Stimulated activated CD4-positive, alpha-beta T cell treated with anti-CD3 and anti-CD28 coated beads, Interleukin-1b, Interleukin-23, amount 100 ng/mL, for 24 hours (primary cell): Measurements from ENCODE around the gene FOXN1.
A peak's percentile ranks its signal among the peaks of the same experiment; 100 is the strongest.

Source experiments
- DNase-seq, 4 experiments: peaks; one replicate each; pipeline ENCODE4 v3.0.0-alpha.2; 2020; ENCODE audit warnings: low read depth in 4 of 4, low spot score in 1 of 4

FOXN1 gene

DNA sequence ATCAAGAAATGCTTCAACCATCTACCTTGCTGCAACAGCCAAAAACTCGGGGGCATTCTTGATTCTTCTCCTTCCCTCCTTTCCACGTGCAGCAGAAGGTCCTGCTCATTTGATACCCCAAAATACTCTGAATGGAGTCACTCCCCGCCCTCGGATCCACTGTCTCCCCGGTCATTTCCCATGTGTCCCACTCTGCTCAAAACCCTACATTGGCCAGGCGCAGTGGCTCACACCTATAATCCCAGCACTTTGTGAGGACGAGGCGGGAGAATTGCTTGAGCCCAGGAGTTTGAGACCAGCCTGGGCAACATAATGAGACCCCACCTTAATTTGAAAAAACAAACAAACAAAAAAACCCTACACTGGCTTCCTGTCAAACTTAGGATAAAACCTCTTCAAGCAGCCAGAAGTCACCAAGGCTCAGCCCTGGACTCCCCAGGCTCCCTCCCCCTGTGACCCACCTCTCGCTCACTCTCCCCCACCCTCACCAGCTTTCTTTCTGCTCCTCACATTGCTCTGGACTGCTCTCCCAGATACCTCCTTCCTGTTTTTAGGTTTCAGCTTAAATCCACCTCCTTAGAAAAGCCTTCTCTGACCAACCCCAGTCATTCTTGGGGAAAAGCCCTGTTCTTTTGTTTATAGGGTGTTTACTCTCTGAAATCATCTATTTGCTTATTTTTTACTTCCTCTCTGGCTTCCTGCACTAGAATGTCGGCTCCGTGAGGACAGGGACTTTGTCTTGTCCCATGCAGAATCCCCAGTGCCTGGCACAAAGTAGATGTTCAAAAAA lies 29.9 kb upstream of the FOXN1 start:
- DNase-seq, result no peak

DNA sequence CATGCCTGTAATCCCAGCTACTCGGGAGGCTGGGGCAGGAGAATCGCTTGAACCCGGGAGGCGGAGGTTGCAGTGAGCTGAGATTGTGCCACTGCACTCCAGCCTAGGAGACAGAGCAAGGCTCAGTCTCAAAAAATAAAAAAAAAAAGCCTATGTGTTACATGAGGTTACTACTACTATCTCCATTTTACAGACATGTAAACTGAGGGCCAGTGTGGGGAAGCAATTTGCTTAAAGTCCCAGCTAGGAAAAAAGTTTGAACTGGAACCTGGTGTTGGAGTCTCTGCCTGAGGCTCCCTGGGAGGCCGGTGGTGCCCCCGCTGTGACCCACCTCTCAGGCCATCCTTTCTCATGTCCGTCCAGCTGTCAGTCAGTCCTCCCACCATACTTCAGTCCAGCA lies 28.2 kb upstream of the FOXN1 start:
- DNase-seq, result no peak

DNA sequence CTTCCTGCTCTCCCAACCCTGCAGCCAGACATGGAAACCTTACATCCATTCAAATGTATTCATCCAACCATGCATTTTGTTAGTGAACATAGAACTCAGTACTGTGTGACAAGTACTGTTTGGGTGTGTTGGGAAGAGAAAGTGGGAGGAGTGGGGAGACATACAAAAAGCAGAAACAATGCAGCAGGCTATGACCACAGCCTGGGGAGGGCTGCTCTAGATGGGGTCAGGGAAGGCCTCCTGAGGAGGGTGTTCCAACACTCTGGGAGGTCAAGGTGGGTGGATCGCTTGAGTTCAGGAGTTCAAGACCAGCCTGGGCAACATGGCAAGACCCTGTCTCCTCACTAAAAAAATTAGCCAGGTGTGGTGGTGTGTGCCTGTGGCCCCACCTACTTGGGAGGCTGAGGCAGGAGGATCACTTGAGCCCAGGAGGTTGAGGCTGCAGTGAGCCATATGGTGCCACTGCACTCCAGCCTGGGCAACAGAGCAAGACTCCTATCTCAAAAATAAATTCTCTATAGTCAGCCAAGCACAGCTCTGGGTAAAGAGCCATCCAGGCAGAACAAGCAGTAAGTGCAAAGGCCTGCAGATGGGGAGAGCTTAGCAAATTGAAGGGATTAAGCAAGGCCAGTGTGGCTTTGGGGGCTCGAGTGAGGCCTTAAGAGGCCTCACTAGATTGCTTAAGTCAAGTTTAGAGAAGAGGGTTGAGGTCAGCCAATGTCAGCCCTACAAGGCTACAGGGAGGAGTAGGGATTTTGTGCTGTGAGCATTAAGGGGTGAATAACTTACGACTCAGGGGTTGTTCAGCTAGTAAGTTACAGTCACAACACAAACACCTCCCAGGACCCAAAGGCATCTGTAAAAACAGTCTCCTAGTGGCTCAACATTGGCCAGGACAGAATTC lies 27.2 kb upstream of the FOXN1 start:
- no peak for DNase-seq

DNA sequence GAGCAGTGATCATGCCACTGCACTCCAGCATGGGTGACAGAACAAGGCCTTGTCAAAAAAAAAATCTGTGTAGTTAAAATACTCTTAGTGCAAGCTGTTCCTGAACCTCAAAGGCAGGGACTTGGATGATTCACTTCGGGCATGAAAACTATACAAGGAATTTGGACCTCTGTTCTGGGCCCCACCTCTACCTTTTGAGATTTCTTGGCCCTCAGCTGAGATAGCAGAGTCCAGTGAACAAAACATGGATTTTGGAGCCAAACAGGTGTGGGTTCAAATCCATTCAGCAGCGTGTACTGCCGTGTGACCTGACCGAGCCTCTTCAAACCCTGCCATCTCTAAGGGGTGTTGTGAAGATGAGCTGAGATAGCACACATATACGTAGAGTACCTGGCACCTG lies 25.9 kb upstream of the FOXN1 start:
- no peak for DNase-seq

DNA sequence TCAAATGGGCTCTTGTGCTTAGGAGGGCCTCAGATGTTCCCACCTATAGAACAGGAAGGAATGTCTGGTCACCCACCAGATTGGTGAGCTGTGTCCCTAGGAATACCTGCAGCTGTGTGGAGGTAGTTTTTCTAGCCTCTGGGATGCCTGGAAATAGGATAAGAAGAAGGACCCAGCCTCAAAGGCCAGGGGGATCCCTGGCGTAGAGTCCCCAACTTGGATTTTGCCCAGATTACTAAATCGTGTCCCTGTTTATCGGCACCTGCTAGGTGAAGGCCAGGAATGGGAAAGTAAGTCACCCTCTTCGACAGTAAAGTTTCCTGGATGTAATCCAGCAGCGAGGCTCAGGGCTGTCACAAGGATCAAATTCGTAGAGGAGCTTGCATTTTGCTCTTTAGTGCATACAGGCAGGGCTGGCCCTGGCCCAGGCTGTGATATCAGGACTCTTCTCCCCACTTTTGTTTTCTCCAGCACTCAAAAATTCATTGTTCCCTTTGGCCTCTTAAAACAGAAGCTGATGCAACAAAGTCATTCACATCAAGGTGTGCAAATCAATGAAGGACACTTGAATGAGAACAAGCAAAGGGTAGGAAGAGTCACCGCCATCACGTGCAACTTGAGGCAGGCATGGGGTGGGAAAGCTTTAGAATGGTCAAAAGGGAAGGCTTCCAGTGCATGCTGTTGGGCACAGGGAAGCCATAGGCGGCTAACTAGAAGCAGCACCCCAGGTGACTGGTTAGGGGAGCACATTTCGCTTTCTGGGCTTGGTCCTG lies 25.2 kb upstream of the FOXN1 start:
- no peak for DNase-seq

DNA sequence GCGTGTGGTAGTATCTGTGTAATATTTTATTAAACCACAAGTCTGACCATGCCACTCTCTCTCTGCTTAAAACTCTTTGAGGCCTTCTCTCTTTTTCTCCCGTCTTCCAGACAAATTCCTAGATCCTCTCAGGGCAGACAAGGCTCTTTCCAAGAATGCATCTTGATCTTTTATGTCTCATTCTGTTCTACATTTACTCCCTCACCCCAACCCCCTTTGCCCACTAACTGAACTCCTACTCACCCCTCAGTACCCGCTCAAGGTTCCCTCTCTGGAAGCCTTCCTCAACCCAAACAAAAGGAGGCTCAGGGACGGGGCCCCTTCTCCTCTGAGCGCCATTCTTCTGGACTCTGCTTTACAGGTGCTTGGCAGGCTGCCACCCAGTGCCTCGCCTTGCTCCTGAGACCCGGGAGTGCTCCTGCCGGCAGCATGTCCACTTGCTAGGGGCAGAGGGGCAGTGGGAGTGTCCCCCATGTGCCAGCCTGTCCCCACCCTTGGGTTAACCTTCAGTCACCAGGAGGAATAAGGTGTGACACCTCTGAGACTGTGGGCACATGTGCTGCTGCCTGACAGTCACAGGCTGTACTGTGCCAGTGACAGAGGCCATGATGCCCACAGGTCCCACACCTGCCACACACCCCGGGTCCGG lies 23.5 kb upstream of the FOXN1 start:
- DNase-seq, result no peak

DNA sequence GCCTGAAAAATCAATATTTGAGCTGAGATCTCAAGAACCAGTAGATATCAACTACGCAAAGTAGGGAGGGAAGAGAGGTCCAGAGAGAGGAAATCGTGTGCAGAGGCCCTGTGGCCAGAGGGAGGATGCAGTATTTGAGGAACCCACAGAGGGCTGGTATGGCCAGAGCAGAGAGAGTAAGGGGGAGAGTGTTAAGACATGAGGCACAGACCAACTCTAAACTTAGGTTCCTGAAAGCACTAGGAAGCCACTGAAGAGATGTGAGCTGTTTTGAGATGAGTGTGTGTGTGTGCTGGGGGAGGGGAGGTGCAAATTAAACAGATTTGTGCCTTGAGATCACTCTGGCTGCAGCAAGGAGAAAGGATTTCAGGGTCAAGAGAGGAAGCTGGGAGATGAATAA lies 21.9 kb upstream of the FOXN1 start:
- DNase-seq, result no peak

DNA sequence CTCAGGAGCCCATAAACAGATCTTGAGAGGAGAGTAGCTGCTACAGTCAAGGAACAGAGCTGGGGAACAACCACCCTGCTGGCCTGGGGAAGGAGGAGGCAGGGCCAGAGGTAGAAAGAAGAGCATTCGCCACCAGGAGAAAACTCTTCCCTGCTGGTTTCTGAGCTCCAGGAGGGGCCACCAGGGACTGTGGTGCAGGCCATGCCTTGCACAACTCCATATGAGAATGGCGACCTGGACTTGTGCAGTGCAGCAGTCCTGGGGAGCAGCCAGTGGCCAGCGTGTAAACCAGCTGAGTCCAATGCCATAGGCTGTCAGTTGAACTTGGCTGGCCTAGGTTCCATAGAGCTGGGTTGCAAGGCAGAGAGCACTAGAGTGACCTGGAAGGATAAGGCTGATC lies 21.1 kb upstream of the FOXN1 start:
- DNase-seq, result no peak

DNA sequence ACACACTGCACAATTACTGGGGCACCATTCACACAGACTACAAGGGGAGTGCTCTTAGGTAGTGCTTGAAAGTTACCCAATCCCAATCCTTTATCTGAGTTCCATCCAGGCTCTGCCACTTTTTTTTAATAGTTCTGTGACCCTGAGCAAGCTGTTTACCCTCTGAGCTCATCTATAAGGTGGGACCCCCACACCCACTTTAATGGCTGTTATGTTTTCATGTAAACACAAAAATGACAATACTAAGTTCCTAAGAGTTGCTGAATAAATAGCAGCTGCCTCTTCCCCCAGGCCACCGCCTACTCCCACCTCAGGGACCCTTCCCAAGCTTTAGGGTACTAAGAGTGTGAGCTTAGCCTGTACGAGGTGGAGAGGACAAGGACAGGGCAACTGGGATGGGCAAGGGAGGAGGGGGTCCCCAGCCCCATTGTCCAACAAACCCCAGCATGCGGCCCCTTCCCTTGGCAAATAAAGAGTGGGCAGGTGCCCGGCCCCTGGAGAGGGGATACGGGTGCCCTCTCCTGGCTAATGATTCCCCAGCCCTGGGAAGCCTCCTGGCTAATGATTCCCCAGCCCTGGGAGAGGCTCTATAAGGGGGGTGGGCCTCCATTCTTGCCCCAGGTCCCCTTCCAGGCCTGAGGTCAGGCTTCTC lies 18.1 kb upstream of the FOXN1 start:
- no peak for DNase-seq

DNA sequence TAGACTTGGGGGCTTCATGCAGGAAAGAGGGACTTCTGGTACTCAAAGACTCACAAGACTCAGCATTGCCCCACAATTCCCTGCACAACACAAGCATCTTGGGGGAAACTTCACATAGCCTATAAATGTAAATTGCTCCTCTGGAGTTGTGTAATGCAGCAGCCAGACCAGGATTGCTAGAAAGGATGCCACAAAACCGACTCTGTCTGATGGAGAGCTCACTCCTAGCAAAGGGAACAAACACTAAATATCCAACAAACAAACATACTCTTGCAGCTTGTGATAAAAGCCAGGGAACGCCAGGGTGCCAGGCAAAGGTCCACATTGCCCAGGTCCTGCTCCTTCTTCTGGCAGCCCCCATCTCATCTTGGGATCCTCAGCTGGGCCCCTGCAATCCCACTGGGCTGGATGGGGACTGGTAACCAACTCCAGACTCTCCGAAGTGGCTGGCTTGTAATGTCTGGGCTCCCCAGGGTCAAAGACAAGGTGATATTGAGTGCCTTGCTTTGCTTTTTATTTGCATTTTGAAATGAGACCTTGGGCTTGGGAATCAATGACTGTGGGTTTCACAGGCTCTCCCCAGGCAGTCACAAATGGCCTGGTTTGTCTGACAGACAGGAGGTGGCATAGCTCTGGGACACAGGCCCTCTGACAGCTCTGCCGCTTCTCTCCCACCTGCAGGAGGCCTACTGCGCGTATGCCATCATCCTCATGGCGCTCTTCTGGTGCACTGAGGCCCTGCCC lies 17.4 kb upstream of the FOXN1 start:
- DNase-seq, result no peak

DNA sequence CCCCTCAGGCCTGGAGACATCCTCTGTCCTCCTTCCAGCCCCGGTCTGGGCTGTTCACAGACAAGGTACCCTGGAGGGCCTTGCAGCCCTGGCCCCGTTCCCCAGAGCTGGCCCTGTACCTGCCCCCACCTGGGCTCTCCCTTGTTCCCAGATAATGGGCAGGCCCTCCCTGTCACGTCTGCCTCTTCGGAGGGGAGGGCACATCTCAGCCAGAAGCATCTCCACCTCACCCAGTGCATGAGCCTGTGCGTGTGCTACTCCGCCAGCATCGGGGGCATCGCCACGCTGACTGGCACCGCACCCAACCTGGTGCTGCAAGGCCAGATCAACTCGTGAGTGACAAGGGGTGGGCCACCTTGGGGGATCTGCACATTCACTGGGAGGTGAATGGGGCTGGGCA lies 14.9 kb upstream of the FOXN1 start:
- no peak for DNase-seq

DNA sequence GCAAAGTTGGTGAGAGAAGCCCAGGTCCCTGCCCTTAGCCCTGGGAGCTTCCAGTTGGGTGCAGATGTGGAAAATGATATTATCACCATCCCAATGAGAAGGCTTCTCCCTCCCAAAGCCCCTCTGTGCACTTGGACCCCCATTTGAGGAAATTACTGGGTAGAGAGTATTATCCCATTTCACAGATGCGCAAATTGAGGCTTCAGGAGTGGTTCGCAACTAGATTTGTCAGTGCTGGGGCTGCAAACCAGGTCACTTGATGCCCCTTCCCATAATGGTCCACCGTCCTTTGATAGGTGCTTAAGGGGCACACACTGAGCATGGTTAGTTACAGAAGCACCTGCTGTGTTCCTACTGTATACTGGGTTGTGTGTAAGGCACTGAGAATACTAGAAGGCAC lies 14.3 kb upstream of the FOXN1 start:
- no peak for DNase-seq

DNA sequence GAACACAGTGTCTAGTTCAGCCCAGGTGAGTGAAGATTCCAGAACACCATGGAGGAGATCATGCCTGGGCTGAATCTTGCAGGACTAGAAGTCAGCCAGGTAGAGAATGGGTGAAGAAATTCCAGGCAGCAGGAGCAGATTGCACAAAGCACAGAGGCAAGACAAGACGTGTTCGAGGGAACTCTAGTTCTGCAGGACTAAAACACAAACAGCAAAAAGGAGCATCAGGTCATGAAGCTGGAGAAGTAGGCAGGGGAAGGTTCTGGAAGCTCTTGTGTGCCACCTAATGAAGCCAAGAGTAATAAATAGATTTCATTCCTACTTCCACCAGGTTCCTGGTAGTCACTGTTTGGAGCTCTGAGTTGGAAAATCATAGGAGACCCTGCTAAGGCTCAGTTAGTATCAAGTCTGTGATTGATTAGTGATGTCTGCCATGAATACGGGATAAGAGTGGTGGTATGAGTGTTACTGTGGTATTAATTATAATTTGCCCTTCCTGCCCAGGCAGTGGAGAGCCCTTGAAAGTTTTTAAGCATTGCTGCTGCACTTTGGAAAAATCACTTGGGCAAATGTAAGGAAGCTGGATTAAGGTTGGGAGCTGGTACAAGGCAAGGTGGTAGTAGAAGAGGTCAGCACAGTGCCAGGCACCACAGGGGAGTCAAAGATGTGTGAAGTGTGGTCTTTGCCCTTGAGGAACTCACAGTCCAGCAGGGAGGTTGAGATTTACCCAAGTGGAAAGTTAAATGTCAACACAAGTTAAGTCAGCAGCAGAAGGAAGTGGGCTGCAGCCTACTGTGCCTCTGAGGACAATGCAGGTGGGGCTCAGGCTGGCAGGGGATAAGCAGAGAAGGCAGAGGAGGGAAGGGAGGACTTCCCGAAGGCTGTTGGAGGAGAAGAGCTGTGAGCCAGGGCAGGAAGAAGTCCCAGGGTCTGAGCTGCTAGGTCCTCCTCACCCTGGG lies 13.5 kb upstream of the FOXN1 start:
- DNase-seq, result no peak

DNA sequence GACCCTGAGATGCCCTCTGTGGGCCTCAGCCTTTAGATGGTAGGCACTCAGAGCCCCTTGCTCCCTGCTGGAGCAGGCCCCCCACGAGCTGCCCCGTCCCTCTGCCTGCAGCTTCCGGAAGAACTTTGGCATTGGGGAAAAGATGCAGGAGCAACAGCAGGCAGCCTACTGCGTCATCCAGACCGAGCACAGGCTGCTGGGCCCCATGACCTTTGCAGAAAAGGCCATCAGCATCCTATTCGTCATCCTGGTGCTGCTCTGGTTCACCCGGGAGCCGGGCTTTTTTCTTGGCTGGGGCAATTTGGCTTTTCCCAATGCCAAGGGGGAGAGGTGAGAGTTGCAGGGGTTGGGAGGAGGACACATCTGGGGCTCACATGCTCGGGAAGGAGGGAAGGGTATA lies 12.7 kb upstream of the FOXN1 start:
- DNase-seq, result no peak

DNA sequence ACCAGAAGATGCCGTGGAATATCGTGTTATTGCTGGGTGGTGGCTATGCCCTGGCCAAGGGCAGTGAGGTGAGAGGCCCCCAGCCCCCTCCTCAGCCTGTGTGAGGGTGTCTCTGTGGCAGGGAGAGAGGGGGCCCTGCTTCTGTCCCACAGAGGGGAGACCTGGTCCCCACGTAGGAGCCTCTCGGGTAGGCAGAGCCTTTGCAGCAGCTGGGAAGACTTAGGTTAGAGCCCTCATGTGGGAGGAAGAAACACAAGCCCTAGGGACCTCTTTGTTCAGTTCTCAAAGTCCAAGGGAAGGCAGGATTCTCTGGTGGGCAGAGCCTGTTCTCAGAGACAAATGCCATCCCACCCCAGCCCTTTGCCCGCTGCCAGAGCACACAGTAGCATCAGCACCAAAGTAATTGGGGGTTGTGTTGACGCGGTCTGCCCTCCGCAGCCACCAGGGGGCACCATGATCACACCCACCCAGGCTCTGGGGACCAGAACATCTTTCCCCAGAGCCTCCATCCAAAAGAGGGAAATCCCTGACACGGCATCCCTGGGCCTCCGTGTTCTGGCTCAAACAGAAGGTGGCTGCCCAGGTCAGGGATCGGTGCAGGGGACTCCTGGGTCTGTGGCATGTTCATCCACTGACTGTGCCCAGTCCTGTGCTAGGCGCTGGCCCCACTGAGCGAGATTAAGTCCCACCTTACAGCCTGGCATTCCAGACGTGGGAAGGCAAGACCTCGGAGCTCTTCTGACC lies 11.5 kb upstream of the FOXN1 start:
- DNase-seq, result peak; percentile 54 to 76 (median 72)

DNA sequence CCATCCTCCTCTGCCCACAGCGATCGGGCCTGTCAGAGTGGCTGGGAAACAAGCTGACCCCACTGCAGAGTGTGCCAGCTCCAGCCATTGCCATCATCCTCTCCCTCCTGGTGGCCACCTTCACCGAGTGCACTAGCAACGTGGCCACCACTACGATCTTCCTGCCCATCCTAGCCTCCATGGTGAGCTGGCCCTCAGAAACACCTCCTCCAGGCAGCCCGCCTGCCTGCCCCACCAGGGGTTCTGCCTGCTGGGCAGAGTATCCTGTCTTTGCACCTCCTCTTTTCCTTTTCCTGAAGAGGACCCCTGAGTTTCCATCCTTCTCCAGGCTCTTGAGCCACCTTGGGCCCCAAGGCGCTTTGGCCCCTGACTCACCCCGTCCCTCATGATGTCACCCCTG lies 10.5 kb upstream of the FOXN1 start:
- DNase-seq, result no peak

DNA sequence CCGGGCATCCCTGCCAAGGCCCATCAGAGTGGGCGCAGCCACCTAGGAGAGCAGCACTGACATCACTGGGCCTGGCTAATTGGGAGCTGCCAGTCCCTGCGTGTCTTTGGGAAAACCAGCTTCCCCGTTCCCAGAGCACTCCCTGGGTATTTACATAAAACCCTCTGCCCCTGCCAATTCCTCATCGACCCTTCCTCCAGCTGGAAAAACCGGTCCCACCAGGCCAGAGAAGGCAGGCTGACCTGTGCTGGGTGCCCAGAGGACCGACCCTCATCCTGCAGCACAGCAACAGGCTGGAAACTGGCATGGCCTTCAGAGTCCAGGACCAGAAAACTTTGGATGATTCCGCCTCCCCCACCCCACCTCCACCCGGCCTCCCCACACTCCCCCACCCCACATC lies 8.2 kb upstream of the FOXN1 start:
- no peak for DNase-seq
